PFSK-1 (cell line): ENCODE data around the gene SINHCAF.

ENCODE experiments used
- POLR2AphosphoS5 ChIP-seq: IDR thresholded peaks from 2 replicates; pipeline ENCODE4 v1.6.1; 2012; ENCODE audit warnings: low read depth, mild to moderate bottlenecking, control low read depth, low read length, moderate library complexity
- TAF1 ChIP-seq: IDR thresholded peaks from 2 replicates; pipeline ENCODE4 v1.6.1; 2012; ENCODE audit warnings: low read length, control low read depth, borderline replicate concordance; ENCODE audit not compliant: insufficient read depth

DNA sequence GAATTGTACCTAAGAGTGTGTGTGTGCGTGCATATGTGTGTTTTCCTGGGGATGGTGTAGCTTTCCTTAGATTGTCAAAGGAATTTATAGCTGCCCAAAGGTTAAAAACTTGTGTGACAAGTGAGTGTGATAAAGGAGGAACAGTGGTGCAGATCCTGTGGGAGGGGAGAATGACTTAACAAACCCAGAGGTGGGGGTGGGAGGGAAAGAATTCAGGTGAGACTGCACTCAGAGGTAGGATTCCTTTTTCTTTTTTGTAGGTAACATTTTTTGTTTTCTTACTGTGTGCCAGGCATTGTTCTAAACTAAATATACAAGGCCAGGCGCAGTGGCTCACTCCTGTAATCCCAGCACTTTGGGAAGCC, 45.3 kb upstream of the SINHCAF start:
- TF ChIP-seq POLR2AphosphoS5 = no peak
- no peak for TF ChIP-seq TAF1
